H1 (cell line): ENCODE data around the gene GHRL. TPM values are rescaled to one million over a fixed set of nuclear protein-coding genes. Genes with fewer than 3 reads are reported as not detected.

Source experiments
- ASH2L ChIP-seq: fragments of 200-600, 300-600 bp; sonication (generic); IDR thresholded peaks from one replicate; pipeline ENCODE4 v1.7.1; 2017; ENCODE audit warnings: low read length
- CEBPB ChIP-seq: IDR thresholded peaks from 2 replicates; pipeline ENCODE4 v1.6.1; 2012; ENCODE audit warnings: low read depth, low read length
- KDM1A ChIP-seq: fragments of 200-600, 300-600 bp; sonication (generic); IDR thresholded peaks from 2 replicates; pipeline ENCODE4 v1.7.1; 2016; ENCODE audit warnings: mild to moderate bottlenecking, low read length, borderline replicate concordance
- SIN3A ChIP-seq, 2 experiments: IDR thresholded peaks in 1 of 2; conservative IDR thresholded peaks in 1 of 2; 2 replicates each; pipeline ENCODE4 v1.6.1; 2011 to 2012; ENCODE audit warnings: low read length in 2 of 2, improper control_type of control experiment in 1 of 2, low read depth in 1 of 2, mild to moderate bottlenecking in 1 of 2
- polyA plus RNA-seq, 7 experiments: library from polyadenylated mRNA; depleted of rRNA in 3 of 7; stranded (reverse) in 5 of 7; unstranded in 2 of 7; fragments of >200 nt in 5 of 7; fragments of 200-250 nt in 2 of 7; gene quantifications; 1 replicate in 5 of 7; 2 replicates in 1 of 7; 4 replicates in 1 of 7; pipeline versions ENCODE4 v1.2.1 to v1.2.3, GENCODE V29; 2011 to 2013; ENCODE audit warnings: missing spikeins in 2 of 7, mixed read lengths in 2 of 7
- total RNA-seq: library from RNA; stranded (reverse); fragmentation: NEBNext Ultra II Directional; extraction: Animal tissue kit (Norgen Biotek cat#: 25700); gene quantifications from 2 replicates; pipeline ENCODE4 v1.2.1, GENCODE V29; 2021

Gene GHRL
- total and polyA plus RNA-seq, 2 of the 8 experiments (the other 6 are each of a cell fraction or from before 2014, with no cell fraction given), result 0.32 to 0.35 TPM

- TF ChIP-seq KDM1A (no peak), SIN3A (conservative IDR thresholded peaks at IDR 0.05 in 1 of 2, IDR thresholded peaks at IDR 0.05 in 1 of 2; ENCODE audit: low read depth in 1 of 2, low read length in 2 of 2) (no peak), ASH2L (no peak), CEBPB (no peak)
These were observed 29.0 kb upstream of the GHRL start (continued) for GRCh38 chr3:10321630-10322351.
